ENCODE measurements around the gene NCLN. TPM values are rescaled to one million over a fixed set of nuclear protein-coding genes. Genes with fewer than 3 reads are reported as not detected.
"Not testable (repeated sequence)": the region's sequence is repeated elsewhere in the genome, so short reads cannot be mapped to it uniquely, and the experiment has no call there.

NCLN gene
- total RNA-seq, 2 donors from 2014 or later, result 46.4 to 81.6 TPM

GRCh38 chr19:3194106-3195087 lies 8.7 kb downstream of the NCLN start:
- Mint-ChIP-seq H3K9me3 (no peaks in the 10 kb centered on the region), H3K36me3 (ENCODE audit: low read depth) (peaks cover 26% of the 10 kb centered on the region), H3K4me1 (no peaks in the 10 kb centered on the region), H3K27ac (no peak overlapping the region), H3K27me3 (no peaks in the 10 kb centered on the region), H3K4me3 (no peak overlapping the region)
- ATAC-seq (replicated peaks), result no peak

- Mint-ChIP-seq H3K4me3 (no peak overlapping the region), H3K4me1 (no peaks in the 10 kb centered on the region), H3K36me3 (ENCODE audit: low read depth) (peaks cover 21% of the 10 kb centered on the region), H3K9me3 (no peaks in the 10 kb centered on the region), H3K27me3 (no peaks in the 10 kb centered on the region), H3K27ac (no peak overlapping the region)
- ATAC-seq (replicated peaks), result no peak
Measured at GRCh38 chr19:3196064-3196932, 10.6 kb downstream of the NCLN start.

GRCh38 chr19:3196933-3197205 lies 11.1 kb downstream of the NCLN start:
- H3K4me3 Mint-ChIP-seq, result no peak overlapping the region

GRCh38 chr19:3198901-3199700 lies 13.4 kb downstream of the NCLN start:
- H3K4me3 Mint-ChIP-seq, result no peak overlapping the region
- H3K9me3 Mint-ChIP-seq, result no peaks in the 10 kb centered on the region
- no peaks in the 10 kb centered on the region for H3K27me3 Mint-ChIP-seq
- H3K27ac Mint-ChIP-seq, result no peak overlapping the region
- peaks cover 9% of the 10 kb centered on the region for H3K36me3 Mint-ChIP-seq (ENCODE audit: low read depth)
- no peaks in the 10 kb centered on the region for H3K4me1 Mint-ChIP-seq
- no peak for ATAC-seq (replicated peaks)

More at GRCh38 chr19:3196933-3197205, 11.1 kb downstream of the NCLN start:
- Mint-ChIP-seq H3K27ac (no peak overlapping the region), H3K27me3 (no peaks in the 10 kb centered on the region), H3K4me1 (no peaks in the 10 kb centered on the region), H3K9me3 (no peaks in the 10 kb centered on the region), H3K36me3 (ENCODE audit: low read depth) (peaks cover 21% of the 10 kb centered on the region)
- no peak for ATAC-seq (replicated peaks)

DNA sequence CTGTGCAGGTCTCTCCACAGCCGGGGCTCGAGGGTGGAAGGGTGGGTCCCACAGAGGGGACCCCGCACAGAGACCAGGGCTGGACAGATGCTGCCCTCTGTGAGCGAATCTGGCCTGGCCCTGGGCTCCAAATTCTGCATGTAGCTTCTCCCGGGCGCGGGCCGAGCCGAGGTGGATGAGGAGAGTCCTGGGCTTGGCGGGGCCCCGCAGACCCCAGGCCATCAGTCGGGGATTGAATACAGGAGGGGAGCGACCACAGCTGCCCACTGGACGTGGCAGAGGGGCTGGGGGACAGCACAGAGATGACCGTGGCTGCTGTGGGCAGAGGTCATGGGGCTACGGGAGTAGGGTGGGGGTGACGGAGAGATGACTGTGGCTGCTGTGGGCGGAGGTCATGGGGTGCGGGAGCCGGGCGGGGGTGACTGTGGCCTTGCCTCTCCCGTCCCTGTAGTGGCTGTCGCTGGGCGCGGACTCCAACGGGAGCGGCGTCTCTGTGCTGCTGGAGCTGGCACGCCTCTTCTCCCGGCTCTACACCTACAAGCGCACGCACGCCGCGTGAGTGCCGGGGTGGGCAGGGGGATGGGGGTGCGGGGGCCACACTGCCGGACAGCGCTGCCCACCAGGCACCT lies 15.5 kb downstream of the NCLN start:
- no peak for ATAC-seq (replicated peaks)
- Mint-ChIP-seq H3K9me3 (no peaks in the 10 kb centered on the region), H3K27me3 (no peaks in the 10 kb centered on the region), H3K27ac (no peak overlapping the region), H3K4me3 (no peak overlapping the region), H3K36me3 (ENCODE audit: low read depth) (peaks cover 6% of the 10 kb centered on the region), H3K4me1 (no peaks in the 10 kb centered on the region)

- H3K4me3 Mint-ChIP-seq, result no peak overlapping the region
- no peak for ATAC-seq (replicated peaks)
Measured at GRCh38 chr19:3201911-3202310, 16.2 kb downstream of the NCLN start.

DNA sequence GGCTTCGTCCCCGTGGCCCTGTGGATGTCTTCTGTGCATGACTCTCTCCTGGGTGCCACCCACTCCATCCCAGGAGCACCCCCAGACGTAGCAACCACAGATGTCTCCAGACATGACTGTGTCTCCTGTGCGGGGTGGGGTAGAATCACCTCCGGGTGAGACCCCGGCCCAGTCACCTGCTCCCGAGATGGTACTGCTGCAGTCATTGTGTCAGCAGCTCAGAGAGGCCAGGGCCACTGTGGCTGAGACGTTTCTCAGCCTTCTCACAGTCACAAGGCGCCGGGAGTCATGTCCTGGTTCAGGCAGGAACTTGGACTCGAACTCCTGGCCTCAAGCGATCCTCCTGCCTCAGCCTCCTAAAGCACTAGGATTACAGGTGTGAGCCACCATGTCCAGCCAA lies 16.6 kb downstream of the NCLN start:
- ATAC-seq (replicated peaks), result no peak
- H3K27me3 Mint-ChIP-seq, result no peaks in the 10 kb centered on the region
- no peaks in the 10 kb centered on the region for H3K9me3 Mint-ChIP-seq
- no peak overlapping the region for H3K27ac Mint-ChIP-seq
- peaks cover 6% of the 10 kb centered on the region for H3K36me3 Mint-ChIP-seq (ENCODE audit: low read depth)
- H3K4me1 Mint-ChIP-seq, result no peaks in the 10 kb centered on the region
- no peak overlapping the region for H3K4me3 Mint-ChIP-seq

More at GRCh38 chr19:3201911-3202310, 16.2 kb downstream of the NCLN start:
- H3K9me3 Mint-ChIP-seq, result no peaks in the 10 kb centered on the region
- no peak overlapping the region for H3K27ac Mint-ChIP-seq
- no peaks in the 10 kb centered on the region for H3K27me3 Mint-ChIP-seq
- no peaks in the 10 kb centered on the region for H3K4me1 Mint-ChIP-seq
- H3K36me3 Mint-ChIP-seq (ENCODE audit: low read depth), result peaks cover 6% of the 10 kb centered on the region

- H3K36me3 Mint-ChIP-seq (ENCODE audit: low read depth); ATAC-seq (replicated peaks); H3K4me1 Mint-ChIP-seq; H3K27ac Mint-ChIP-seq; H3K9me3 Mint-ChIP-seq; H3K27me3 Mint-ChIP-seq; H3K4me3 Mint-ChIP-seq: not testable (repeated sequence)
Measured at GRCh38 chr19:3202895-3203294, 17.2 kb downstream of the NCLN start.

DNA sequence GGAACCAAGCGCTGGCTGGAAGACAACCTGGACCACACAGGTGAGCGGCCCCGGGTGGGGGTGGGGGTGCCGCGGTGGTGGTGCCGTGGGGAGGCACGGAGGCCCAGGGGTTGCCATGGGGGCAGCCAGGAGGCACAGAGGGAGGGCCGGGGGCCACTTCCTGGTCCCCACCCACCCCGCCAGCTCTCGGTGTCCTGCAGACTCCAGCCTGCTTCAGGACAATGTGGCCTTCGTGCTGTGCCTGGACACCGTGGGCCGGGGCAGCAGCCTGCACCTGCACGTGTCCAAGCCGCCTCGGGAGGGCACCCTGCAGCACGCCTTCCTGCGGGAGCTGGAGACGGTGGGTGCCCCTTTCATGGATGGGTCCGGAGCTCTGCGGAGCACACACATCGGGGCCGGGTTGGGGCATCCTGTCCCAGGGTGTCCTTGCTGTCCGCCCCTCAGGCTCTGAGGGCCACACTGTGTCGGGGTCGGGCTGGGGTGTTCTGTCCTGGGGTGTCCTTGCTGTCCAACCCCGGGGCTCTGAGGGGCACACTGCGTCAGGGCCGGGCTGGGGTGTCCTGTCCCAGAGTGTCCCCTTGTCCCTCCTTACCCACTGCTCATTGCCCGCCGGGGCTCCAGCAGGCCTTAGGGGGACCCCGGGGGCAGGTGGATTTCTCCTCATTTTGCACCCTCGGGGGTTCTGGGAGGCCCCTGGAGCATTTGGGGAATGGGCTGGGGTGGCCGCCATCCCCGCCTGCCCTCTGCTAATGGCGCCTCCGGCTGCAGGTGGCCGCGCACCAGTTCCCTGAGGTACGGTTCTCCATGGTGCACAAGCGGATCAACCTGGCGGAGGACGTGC lies 18.3 kb downstream of the NCLN start:
- Mint-ChIP-seq H3K27me3 (no peaks in the 10 kb centered on the region), H3K4me3 (no peak overlapping the region), H3K4me1 (no peaks in the 10 kb centered on the region), H3K36me3 (ENCODE audit: low read depth) (peaks cover 6% of the 10 kb centered on the region), H3K27ac (no peak overlapping the region), H3K9me3 (no peaks in the 10 kb centered on the region)
- ATAC-seq (replicated peaks), result no peak

DNA sequence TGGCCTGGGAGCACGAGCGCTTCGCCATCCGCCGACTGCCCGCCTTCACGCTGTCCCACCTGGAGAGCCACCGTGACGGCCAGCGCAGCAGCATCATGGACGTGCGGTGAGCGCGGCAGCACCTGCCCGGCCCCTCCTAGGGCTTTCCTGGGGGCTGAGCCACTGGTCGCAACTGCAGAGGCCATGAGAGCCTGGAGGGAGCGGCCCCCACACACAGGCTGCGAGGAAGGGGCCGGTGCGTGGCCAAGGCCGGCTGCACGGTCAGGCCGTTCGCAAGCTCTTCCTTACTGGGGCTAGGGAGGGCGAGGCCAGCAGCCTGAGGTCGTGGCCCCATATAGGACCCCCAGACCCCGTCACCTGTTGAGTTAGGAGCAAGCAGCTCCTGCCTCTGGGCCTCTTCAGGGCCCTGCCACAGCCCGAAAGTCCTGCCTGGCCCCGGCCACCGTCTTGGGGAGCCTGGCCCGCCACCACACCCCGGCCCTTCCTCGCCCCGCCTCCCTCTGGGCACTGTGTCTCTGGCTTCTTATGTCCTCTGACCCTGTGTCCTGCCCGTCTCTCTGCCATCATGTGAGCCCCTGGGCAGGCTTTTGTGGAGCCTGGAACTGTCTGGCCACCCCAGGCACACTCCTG lies 19.0 kb downstream of the NCLN start:
- Mint-ChIP-seq H3K4me3 (no peak overlapping the region), H3K9me3 (no peaks in the 10 kb centered on the region), H3K36me3 (ENCODE audit: low read depth) (peaks cover 6% of the 10 kb centered on the region), H3K27ac (no peak overlapping the region), H3K27me3 (no peaks in the 10 kb centered on the region), H3K4me1 (no peaks in the 10 kb centered on the region)
- ATAC-seq (replicated peaks), result no peak

GRCh38 chr19:3206216-3206953 lies 20.7 kb downstream of the NCLN start:
- Mint-ChIP-seq H3K36me3 (ENCODE audit: low read depth) (peaks cover 6% of the 10 kb centered on the region), H3K9me3 (no peaks in the 10 kb centered on the region), H3K4me1 (no peaks in the 10 kb centered on the region), H3K27me3 (no peaks in the 10 kb centered on the region), H3K4me3 (no peak overlapping the region), H3K27ac (no peak overlapping the region)
- no peak for ATAC-seq (replicated peaks)

- H3K4me1 Mint-ChIP-seq, result no peaks in the 10 kb centered on the region
- H3K4me3 Mint-ChIP-seq, result no peak overlapping the region
- ATAC-seq (replicated peaks), result no peak
- H3K27me3 Mint-ChIP-seq, result no peaks in the 10 kb centered on the region
- peaks cover 6% of the 10 kb centered on the region for H3K36me3 Mint-ChIP-seq (ENCODE audit: low read depth)
- H3K9me3 Mint-ChIP-seq, result no peaks in the 10 kb centered on the region
- no peak overlapping the region for H3K27ac Mint-ChIP-seq
Measured at GRCh38 chr19:3207461-3208242, 21.9 kb downstream of the NCLN start.

All from activated T-helper 17 cell treated with anti-CD3 and anti-CD28 coated beads, Interleukin-2, amount 50 U/mL, for 72 hours (primary cell).